Mammary epithelial cell (primary cell): ENCODE data around the gene SLC17A3.

Source experiments
- CTCF ChIP-seq, 2 donors: IDR thresholded peaks in 1 of 2; conservative IDR thresholded peaks in 1 of 2; 2 replicates each; pipeline ENCODE4 v1.5.1; 2011 to 2012; ENCODE audit warnings: inconsistent platforms in 2 of 2, low read length in 2 of 2, mild to moderate bottlenecking in 2 of 2, control low read depth in 1 of 2, low read depth in 1 of 2; ENCODE audit not compliant: insufficient read depth in 1 of 2; ENCODE audit errors: extremely low read depth in 1 of 2
- EZH2 ChIP-seq: IDR thresholded peaks from 2 replicates; pipeline ENCODE4 v1.6.1; 2012; ENCODE audit warnings: low read length, inconsistent platforms, borderline replicate concordance

GRCh38 chr6:25888626-25889025 lies 14.6 kb upstream of the SLC17A3 start:
- no peak for TF ChIP-seq EZH2
- TF ChIP-seq CTCF (conservative IDR thresholded peaks at IDR 0.05 in 1 of 2, IDR thresholded peaks at IDR 0.05 in 1 of 2; ENCODE audit: extremely low read depth in 1 of 2, insufficient read depth in 1 of 2, low read depth in 1 of 2, low read length in 2 of 2), result no peak
